Fibroblast of skin of scalp (primary cell): Measurements from ENCODE around the gene PRKAR1A.
A peak's percentile ranks its signal among the peaks of the same experiment; 100 is the strongest.
"Not testable (repeated sequence)": the region's sequence is repeated elsewhere in the genome, so short reads cannot be mapped to it uniquely, and the experiment has no call there.

Source experiments
- DNase-seq: peaks from one replicate; pipeline ENCODE4 v3.0.0-alpha.2; 2013

Gene PRKAR1A

GRCh38 chr17:68579194-68579927 lies 67.1 kb downstream of the PRKAR1A start:
- DNase-seq, result no peak

- peak; percentile 26 for DNase-seq
These were observed 68.1 kb downstream of the PRKAR1A start for GRCh38 chr17:68580236-68580770.

GRCh38 chr17:68581863-68582645 lies 69.8 kb downstream of the PRKAR1A start:
- no peak for DNase-seq

- DNase-seq, result not testable (repeated sequence)
These were observed 70.6 kb downstream of the PRKAR1A start for GRCh38 chr17:68582867-68583266.

GRCh38 chr17:68584581-68585303 lies 72.5 kb downstream of the PRKAR1A start:
- DNase-seq, result no peak

- no peak for DNase-seq
These were observed 73.4 kb downstream of the PRKAR1A start for GRCh38 chr17:68585643-68586042.

GRCh38 chr17:68587026-68587425 lies 74.8 kb downstream of the PRKAR1A start:
- DNase-seq, result no peak

- no peak for DNase-seq
These were observed 75.6 kb downstream of the PRKAR1A start for GRCh38 chr17:68587847-68588246.

- no peak for DNase-seq
These were observed 76.1 kb downstream of the PRKAR1A start for GRCh38 chr17:68588362-68588761.

GRCh38 chr17:68589086-68589485 lies 76.9 kb downstream of the PRKAR1A start:
- DNase-seq, result no peak

GRCh38 chr17:68591583-68591982 lies 79.4 kb downstream of the PRKAR1A start:
- DNase-seq, result no peak

GRCh38 chr17:68592009-68592408 lies 79.8 kb downstream of the PRKAR1A start:
- peak; percentile 4 for DNase-seq

- no peak for DNase-seq
These were observed 80.7 kb downstream of the PRKAR1A start for GRCh38 chr17:68592682-68593641.

GRCh38 chr17:68594552-68594951 lies 82.3 kb downstream of the PRKAR1A start:
- DNase-seq, result no peak

GRCh38 chr17:68595496-68595895 lies 83.3 kb downstream of the PRKAR1A start:
- peak; percentile 5 for DNase-seq

GRCh38 chr17:68595986-68596385 lies 83.8 kb downstream of the PRKAR1A start:
- no peak for DNase-seq

- no peak for DNase-seq
These were observed 84.2 kb downstream of the PRKAR1A start for GRCh38 chr17:68596411-68596945.

GRCh38 chr17:68598074-68598473 lies 85.8 kb downstream of the PRKAR1A start:
- DNase-seq, result no peak

- no peak for DNase-seq
These were observed 86.3 kb downstream of the PRKAR1A start for GRCh38 chr17:68598545-68598961.

GRCh38 chr17:68599091-68599490 lies 86.9 kb downstream of the PRKAR1A start:
- peak; percentile 31 for DNase-seq

GRCh38 chr17:68599552-68600066 lies 87.4 kb downstream of the PRKAR1A start:
- DNase-seq, result no peak
